Choroid plexus epithelial cell (primary cell): ENCODE results near the gene KLHL17.
A peak's percentile ranks its signal among the peaks of the same experiment; 100 is the strongest.
"Not testable (repeated sequence)": the region's sequence is repeated elsewhere in the genome, so short reads cannot be mapped to it uniquely, and the experiment has no call there.

Experiments used
- DNase-seq: peaks from one replicate; pipeline ENCODE4 v3.0.0-alpha.2; 2010; ENCODE audit warnings: low read depth
- H3K4me3 ChIP-seq: 2 replicates; pipeline ENCODE4 v1.5.1; 2011; ENCODE audit warnings: low read depth, mild to moderate bottlenecking, control low read depth, low read length, moderate library complexity
- CTCF ChIP-seq: conservative IDR thresholded peaks from 2 replicates; pipeline ENCODE4 v1.5.1; 2011; ENCODE audit warnings: low read depth, mild to moderate bottlenecking, control low read depth, inconsistent platforms, low read length, moderate library complexity

Gene KLHL17

GRCh38 chr1:1011396-1011949 is 51.1 kb downstream of the KLHL17 start:
- no peak for TF ChIP-seq CTCF
- H3K4me3 ChIP-seq, result no peak overlapping the region

GRCh38 chr1:1012736-1013104 is 52.3 kb downstream of the KLHL17 start:
- not testable (repeated sequence) for DNase-seq
- H3K4me3 ChIP-seq, result peak overlapping the region; percentile 76

More at GRCh38 chr1:1011396-1011949, 51.1 kb downstream of the KLHL17 start:
- DNase-seq, result no peak

- no peak for TF ChIP-seq CTCF
- H3K4me3 ChIP-seq, result peak within 1 kb of the TSS; percentile 76
- DNase-seq, result peak; percentile 86
Measured at GRCh38 chr1:1013105-1013921, 52.9 kb downstream of the KLHL17 start, which contains the start of gene ISG15. TSS of gene ISG15 (plus strand) at chr1:1013497. CDS start at chr1:1013574, 77 bp downstream.

GRCh38 chr1:1013922-1014648 is 53.7 kb downstream of the KLHL17 start:
- H3K4me3 ChIP-seq, result peak overlapping the region; percentile 76
- no peak for DNase-seq
- TF ChIP-seq CTCF, result no peak

- no peak for DNase-seq
- H3K4me3 ChIP-seq, result no peak overlapping the region
- TF ChIP-seq CTCF, result peak; percentile 42
Measured at GRCh38 chr1:1014799-1015681, 54.7 kb downstream of the KLHL17 start.
